HG02571 (cell line): ENCODE data around the gene RNPEP.
"Not testable (repeated sequence)": the region's sequence is repeated elsewhere in the genome, so short reads cannot be mapped to it uniquely, and the experiment has no call there.

ENCODE experiments used
- ATAC-seq: cut with Tn5 transposase; IDR thresholded peaks from one replicate; pipeline ENCODE4 v1.9.1; 2021; ENCODE audit warnings: mild to moderate bottlenecking, moderate library complexity; ENCODE audit not compliant: unreplicated experiment

Gene RNPEP, protein sequence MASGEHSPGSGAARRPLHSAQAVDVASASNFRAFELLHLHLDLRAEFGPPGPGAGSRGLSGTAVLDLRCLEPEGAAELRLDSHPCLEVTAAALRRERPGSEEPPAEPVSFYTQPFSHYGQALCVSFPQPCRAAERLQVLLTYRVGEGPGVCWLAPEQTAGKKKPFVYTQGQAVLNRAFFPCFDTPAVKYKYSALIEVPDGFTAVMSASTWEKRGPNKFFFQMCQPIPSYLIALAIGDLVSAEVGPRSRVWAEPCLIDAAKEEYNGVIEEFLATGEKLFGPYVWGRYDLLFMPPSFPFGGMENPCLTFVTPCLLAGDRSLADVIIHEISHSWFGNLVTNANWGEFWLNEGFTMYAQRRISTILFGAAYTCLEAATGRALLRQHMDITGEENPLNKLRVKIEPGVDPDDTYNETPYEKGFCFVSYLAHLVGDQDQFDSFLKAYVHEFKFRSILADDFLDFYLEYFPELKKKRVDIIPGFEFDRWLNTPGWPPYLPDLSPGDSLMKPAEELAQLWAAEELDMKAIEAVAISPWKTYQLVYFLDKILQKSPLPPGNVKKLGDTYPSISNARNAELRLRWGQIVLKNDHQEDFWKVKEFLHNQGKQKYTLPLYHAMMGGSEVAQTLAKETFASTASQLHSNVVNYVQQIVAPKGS

DNA sequence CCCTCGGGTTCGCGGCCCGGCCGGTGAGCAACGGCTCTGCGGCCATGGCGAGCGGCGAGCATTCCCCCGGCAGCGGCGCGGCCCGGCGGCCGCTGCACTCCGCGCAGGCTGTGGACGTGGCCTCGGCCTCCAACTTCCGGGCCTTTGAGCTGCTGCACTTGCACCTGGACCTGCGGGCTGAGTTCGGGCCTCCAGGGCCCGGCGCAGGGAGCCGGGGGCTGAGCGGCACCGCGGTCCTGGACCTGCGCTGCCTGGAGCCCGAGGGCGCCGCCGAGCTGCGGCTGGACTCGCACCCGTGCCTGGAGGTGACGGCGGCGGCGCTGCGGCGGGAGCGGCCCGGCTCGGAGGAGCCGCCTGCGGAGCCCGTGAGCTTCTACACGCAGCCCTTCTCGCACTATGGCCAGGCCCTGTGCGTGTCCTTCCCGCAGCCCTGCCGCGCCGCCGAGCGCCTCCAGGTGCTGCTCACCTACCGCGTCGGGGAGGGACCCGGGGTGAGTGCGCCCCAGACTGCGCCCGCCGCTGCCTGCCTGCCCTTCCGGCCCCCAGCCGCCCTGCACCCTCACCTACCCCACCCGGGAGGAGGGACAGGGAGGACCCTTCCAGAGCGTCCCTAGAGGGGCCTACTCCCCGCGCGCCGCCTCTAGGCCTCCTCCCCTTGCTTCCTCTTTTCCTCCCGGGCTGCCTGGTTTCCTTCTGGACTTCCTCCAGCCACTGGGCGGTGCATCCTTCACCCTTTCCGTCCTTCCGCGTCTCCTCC lies at the start of gene RNPEP:
Gene RNPEP (plus strand): TSS at position 26 of the 757 bp plus-strand sequence. CDS start 19 bp downstream, at position 45.
- ATAC-seq: peak; percentile 69

DNA sequence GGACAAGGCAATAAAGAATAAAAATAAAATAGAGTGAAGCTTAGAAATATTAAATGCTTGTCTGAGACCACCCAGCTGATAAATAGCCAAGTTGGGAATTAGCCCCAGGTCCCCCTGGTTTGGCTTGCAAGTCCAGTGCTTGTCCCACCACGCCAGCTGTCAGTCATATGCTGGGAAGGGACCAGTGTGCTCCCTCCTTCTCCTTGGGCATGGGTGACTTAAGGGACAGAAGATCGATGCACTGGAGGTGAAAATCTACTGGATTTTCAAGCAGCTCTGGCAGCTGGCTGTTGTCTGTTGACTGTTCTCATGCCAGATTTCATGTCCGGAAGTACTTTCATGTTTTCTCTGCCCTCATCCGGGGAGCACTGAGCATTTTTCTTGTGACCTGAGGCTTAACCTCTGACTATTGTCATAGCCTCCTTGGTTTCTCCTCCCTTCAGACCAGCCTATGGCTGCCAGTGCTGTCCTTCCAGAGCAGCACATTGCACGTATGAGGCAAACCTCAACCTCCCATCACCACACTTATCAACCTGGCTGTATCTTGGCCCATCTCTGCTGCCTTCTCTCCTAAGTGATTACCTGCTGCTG lies 48.5 kb upstream of the RNPEP start:
- no peak for ATAC-seq

DNA sequence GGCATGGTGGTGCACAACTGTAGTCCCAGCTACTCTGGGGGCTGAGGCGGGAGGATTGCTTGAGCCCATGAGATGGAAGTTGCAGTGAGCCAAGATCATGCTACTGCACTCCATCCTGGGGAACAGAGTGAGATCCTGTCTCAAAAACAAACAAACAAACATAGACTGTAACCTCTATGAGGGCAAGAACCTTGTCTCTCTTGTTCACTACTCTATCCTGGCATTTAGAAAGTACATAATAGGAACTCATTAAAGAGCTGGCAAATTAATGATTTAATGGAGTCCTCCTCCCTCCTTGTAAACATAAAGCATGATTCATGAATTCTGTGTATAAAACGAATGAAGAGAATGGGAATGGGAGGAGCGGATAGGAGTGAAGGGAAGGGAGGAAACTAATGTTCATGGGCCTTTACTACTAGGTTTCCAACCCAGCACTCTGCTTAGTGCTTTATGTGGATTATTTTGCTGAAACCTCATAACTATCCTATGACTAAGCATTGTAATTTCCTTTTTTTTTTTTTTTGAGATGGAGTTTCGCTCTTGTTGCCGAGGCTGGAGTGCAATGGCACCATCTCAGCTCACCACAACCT lies 44.7 kb upstream of the RNPEP start:
- no peak for ATAC-seq

DNA sequence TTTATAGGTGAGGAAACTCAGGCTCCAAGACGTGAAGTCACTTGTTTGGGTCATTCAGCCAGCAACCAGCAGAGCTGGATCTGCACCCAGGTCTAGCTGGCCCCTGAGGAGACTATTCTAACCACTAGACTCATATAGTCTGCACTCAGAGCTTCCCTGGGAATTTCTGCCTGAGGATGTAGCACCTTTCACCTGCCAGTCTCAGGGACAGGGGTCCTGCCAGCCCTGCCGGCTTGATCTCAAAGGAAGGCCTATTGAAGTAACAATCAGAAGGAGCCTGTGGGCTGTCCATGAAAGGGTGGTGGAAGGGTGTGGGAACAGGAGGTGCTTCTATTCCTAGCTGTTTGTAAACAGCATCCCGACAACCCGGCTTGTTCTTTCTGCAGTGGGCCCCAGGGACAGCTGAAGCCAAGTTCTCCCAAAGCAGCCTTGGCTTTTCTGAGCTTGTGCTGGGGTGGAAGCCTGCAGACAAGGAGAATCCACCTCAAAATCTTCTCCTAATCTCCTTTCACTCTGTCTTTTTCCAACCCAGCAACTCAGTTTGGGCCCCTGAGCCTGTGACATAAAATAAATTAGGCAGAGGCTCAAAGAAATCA lies 43.9 kb upstream of the RNPEP start:
- no peak for ATAC-seq

DNA sequence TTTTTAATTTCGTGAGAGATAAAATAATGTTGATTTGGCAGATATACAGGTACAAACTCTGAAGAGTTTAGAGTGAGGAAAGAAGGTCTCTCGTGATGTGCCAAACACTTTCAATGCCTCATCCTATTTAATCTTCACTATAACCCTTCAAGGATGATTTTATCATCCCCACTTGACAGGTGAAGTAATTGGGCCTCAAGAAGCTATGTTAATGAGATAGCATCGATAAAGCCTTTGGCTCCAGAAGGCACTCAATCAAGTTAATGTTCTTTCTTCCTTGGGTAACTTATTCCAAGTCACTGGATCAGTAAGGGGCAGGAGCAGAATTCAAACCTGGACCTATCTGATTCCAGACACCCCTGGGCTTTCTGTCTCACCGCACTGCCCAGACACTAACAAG lies 43.3 kb upstream of the RNPEP start:
- no peak for ATAC-seq

DNA sequence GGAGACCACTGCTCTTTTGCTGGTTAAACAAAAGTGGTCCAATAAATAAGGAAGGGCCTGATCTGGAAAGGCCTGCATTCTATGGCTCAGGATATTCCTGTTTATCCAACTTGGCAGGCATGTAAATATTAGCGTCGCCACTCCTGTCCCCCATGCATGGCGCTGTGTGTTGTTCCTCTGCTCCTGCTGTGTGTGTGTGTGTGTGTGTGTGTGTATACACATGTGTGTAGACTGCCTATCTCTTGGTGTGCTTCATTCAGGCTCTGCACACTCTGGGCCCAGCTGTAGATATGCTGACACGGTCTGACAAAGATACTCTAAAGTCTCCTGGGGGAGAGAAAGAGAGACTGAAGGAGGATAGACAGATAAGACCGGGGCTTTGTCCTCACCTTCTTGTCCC lies 42.9 kb upstream of the RNPEP start:
- no peak for ATAC-seq

DNA sequence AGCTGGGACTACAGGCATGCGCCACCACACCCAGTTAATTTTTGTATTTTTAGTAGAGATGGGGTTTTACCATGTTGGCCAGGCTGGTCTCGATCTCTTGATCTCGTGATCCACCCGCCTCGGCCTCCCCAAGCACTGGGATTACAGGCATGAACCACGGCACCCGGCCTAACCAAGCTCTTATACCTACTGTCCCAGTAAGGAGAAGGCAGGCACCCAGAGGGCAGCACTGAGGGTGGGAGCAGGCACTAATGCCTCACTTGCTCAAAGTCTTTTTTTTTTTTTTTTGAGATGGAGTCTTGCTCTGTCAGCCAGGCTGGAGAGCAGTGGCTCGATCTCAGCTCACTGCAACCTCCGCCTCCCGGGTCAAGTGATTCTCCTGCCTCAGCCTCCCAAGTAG lies 42.1 kb upstream of the RNPEP start:
- not testable (repeated sequence) for ATAC-seq

DNA sequence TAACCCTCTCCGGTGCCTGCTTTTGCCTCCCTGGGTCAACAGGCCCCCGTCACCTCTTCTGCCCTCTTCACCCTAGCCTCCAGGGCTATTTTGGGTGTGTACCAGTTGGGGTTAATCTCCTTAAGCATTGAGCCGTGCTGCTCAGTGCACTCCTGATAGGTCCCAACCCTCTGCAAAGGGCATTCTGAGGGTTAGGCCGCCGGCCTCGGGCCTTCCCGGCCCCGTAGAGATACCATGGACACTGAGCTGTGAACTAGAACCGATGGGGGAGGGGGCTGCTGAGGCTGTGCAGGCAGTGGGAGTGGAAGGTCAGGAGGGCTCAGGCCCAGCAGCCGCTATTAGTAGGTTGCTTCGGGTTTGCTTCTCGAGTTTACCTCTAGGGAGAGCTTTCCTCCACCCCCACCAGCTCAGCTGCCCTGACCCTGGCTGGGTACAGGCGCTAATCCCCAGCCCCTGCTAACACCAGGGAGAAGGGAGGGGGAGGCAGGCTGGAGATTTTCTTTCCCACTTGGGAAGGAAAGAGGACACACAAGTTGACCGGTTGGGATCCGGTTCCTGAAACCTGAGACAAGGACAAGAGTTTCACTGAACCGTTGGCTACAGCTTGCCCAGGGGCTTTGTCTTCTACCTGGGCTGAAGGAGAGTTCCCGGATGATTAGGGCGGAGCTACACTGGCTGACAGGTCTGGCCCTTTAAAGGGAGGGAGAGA lies 40.9 kb upstream of the RNPEP start:
- ATAC-seq: no peak

DNA sequence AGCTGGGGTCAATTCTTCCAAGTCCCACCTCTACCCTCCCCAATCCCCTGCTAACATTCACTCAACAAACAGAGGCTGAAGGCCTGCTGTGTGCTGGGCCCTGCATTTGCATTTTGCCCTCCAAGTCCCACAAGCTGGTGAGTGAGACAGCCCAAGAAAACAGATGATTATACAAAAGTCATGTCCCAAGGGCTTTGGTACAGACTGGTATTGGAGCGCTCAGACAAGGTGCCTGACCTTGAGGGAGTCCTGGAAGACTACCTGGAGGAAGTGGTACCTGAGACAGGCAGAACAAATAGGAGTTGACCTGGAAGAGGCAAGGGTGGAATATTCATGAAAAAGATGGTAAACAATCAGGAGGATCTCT lies 40.3 kb upstream of the RNPEP start:
- no peak for ATAC-seq

DNA sequence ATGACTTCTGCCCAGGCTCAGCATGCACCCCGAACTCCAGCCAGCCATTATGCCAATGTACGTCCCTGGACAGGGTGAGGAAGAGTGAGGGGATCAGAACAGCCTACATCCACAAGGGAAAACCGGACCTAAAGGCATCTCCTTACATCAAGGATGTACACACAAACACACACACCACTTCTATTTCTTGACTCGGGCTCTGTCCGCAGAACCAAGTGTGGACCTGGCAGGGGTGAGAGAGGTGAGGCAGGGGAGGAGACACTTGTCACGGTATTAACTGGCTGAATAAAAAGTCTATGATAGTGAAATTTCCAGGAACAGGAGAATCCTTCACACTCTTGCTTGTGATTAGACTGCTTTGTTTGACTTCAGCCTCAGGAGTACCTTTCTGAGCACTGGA lies 38.4 kb upstream of the RNPEP start:
- ATAC-seq: no peak

DNA sequence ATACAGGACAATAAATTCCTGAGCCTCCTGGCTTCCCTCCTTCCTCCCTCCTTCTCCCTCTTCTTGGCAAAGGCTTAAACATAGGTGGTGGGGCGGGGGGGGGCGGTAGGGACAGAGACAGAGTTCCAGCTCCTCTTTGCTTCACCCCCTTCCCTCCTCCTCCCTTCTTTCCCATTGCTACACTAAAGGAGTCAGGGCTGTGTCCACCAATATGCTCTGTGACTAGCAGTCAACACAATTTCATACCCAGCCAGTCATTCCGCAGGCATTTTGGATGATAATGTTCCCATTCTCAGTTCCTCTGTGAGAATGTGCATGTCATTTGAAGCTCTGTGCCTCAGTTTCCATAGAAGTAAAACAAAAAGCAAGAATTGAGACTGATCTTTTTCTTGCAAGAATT lies 37.8 kb upstream of the RNPEP start:
- no peak for ATAC-seq

DNA sequence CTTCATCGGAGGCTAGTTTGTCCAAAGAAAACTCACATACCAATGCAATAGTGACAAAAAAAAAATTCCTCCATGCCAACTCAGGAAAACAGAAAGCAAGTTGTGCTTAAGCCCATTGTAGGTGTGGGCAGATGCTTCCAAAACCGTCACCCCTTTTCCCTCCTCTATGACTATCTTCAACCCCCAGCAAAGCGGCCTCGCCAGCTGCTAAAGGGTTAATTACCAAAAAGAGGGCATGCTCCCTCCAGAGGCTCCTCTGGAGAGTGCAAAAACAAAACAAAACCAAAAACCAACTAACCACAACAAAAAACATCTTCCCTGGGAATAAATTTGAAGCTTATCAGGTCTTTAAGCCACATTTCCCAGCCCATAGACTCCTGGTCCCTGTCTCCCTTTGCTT lies 37.3 kb upstream of the RNPEP start:
- ATAC-seq: no peak

DNA sequence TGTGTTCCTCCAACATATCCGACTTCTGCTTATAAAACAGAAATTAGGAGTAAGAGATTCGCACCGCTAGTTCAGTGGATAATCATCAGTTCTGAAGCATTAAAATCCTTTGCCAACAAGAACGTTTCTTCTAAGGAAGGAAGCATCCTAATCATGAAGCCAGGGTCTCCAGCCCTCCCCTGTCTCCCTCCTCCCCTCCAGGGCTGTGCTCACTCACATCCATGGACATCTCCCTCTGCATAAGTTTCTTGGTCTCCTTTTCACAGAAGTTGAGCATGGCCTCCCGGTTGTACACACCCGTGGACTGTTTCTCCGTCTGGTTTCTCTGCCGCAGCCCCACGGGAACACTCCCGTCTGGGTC lies 36.6 kb upstream of the RNPEP start:
- ATAC-seq: no peak

DNA sequence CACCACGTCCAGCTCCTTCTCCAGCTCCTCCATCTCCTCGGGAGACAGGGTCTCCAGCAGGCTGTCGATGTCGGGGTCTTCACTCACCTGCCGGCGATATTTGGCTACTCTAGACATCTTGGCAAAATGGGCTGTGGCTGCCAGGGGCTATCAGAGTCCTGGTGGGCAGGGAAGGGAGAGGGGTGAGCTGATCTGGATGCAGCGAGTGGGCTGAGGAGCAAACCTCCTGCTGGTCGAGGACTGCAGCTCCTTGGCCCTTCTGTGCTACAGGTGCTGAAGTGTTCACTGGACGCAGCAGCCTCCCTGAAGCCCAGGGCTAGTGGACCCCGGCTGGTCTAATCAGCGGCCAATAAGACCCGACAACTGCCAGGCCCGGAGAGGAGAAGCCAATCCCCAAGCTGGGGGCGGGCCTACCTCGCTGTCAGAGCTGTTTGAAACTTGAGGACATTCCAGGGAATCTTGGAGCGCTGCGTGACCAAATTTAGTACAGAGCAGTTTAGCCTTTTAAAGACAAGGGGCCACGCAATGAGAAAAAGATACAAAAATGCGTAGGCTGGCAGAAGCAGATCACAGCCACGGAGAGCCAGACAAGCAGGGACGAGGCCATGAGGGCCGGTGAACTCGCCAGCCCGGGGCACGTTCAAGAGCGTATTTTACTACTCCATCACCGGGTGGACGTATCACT lies 36.1 kb upstream of the RNPEP start, which contains the start of gene LMOD1:
Gene LMOD1 (minus strand): TSS at position 325 of the 685 bp plus-strand sequence. CDS start 208 bp downstream, at position 117.
- ATAC-seq: no peak

DNA sequence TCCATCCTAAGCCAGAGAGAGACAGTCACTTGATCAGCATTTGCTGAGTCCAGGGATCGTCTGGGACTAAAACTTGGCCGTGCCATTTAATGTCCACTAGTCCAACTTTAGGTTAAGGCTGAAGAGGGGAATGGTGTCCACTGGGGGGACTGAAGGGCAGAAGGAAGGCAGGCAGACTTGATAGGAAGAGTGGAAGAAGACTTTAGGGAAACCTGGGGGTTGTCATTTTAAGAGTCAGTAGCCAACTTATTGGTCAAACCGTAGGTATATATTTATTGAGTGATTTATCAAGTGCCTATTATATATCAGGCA lies 34.8 kb upstream of the RNPEP start:
- ATAC-seq: no peak

DNA sequence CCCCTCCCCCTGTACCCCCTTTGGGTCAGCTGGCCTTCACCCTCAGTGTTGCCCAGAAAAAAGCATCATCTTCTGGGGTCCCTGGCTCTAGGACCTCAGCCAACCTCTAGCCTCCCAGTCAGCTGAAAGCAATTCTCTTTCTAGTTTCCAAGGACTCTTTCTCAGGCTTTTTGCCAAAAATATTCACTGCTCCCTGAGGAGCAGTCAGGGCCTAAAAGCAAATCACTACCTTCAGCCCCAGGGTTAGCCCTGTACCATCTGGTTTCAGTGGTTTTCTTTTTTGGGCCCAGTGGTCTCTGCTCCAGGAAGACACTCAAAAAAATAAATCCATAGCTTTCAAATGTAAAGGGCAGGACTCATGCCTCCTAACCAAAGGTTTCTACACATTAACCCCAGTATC lies 33.0 kb upstream of the RNPEP start:
- ATAC-seq: no peak

DNA sequence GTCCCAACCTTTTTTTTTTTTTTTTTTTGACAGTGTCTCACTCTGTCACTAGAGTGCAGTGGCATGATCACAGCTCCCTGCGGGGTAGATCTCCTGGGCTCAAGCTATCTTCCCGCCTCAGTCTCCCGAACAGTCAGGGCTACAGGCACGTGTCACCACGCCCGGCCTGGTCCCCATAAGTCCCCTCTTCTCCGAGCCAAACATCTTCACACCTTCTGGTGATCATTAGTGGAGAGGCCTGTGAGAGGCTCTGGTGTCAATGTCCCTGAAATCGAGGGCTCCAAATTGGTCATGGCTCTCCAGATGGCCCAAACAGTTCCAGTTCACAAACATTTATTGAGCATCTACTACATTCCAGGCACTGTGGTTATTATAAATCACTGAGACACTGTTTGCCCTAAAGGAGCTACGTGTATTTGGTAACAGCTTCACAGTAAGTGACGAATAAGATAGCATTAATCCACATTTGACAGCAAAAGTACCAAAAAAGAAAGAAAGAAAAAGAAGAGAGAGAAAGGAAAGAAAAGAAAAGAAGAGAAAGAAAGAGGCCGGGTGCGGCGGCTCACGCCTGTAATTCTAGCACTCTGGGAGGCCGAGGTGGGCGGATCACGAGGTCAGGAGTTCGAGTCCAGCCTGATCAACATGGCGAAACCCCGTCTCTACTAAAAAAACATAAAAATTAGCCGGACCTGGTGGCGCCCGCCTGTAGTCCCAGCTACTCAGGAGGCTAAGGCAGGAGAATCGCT lies 28.0 kb upstream of the RNPEP start:
- ATAC-seq: no peak

DNA sequence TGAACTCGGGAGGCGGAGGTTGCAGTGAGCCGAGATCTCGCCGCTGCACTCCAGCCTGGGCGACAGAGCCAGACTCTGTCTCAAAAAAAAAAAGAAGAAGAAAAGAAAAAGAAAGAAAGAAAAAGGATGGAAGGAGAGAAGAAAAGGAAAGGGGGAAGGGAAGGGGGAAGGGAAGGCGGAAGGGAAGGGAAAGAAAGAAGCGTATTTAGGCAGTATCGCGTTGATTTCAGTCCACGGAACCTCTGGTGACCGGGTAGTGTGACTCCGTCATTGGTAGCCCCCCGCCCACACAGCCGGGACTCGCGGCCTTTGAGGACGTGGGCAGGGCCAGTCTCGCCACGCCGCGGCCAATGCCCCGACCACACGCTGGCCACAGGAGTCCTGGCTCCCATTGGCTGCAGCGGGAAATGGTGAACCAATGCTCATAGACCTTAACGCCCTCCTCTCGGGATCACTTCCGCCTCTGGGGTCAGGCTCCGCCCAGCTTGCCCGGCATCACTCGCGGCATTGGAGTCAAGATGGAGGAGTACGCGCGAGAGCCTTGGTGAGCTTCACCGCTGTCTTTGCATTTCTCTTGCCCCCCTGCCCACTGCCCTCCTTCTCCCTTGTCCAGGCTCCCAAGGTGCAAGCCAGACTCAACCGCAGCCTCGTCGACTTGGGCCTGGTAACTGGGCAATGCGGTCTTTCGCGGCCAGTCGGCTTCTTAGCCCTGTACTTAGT lies 27.3 kb upstream of the RNPEP start, which contains the start of gene TIMM17A:
Gene TIMM17A (plus strand): TSS at position 495 of the 720 bp plus-strand sequence. CDS start 24 bp downstream, at position 519.
- peak; percentile 100 for ATAC-seq
